H1 (cell line): ENCODE results near the gene AFG1L. TPM values are rescaled to one million over a fixed set of nuclear protein-coding genes. Genes with fewer than 3 reads are reported as not detected.

Experiments
- CTCF ChIA-PET: fragments of 300-600 bp; sonication (Branson Sonifier 250); formaldehyde crosslinking; loops from one replicate; lab custom pipeline; 2021; ENCODE audit not compliant: partially characterized antibody; lab: Charles Lee
- POLR2A ChIA-PET: fragments of 300-600 bp; sonication (Branson Sonifier 250); formaldehyde crosslinking; loops from one replicate; lab custom pipeline; 2021; ENCODE audit warnings: inconsistent platforms; ENCODE audit not compliant: partially characterized antibody; lab: Charles Lee
- DNase-seq, 2 experiments: peaks; one replicate each; pipeline versions ENCODE4 v3.0.0 to v3.0.0-alpha.2; 2010 to 2022; ENCODE audit warnings: low spot score in 2 of 2, low read depth in 1 of 2, mixed read lengths in 1 of 2
- FAIRE-seq: peaks from 2 replicates; lab custom pipeline; 2011; peaks lifted over from hg19 to GRCh38; lab: Jason Lieb, UNC
- H2AFZ ChIP-seq: 2 replicates; pipeline ENCODE4 v1.8.1; 2012; ENCODE audit warnings: low read length, inconsistent platforms
- H2AK5ac ChIP-seq: 2 replicates; pipeline ENCODE4 v1.6.1; 2013; ENCODE audit warnings: low read depth, low read length
- H2BK120ac ChIP-seq: replicated peaks from 2 replicates; pipeline ENCODE3; 2013; ENCODE audit warnings: low read depth, low read length, inconsistent platforms
- H2BK12ac ChIP-seq: 2 replicates; pipeline ENCODE4 v1.6.1; 2013; ENCODE audit warnings: low read depth, low read length
- H2BK15ac ChIP-seq: 2 replicates; pipeline ENCODE4 v1.6.1; 2013; ENCODE audit warnings: low read length
- H2BK20ac ChIP-seq: 2 replicates; pipeline ENCODE4 v1.6.1; 2013; ENCODE audit warnings: low read length
- H2BK5ac ChIP-seq: 2 replicates; pipeline ENCODE4 v1.6.1; 2013; ENCODE audit warnings: low read depth, low read length
- H3K14ac ChIP-seq: 2 replicates; pipeline ENCODE4 v1.6.1; 2013; ENCODE audit warnings: inconsistent platforms; ENCODE audit not compliant: insufficient read length
- H3K18ac ChIP-seq: 2 replicates; pipeline ENCODE4 v1.6.1; 2013; ENCODE audit warnings: low read length; ENCODE audit errors: extremely low read depth
- H3K23ac ChIP-seq: 2 replicates; pipeline ENCODE4 v1.6.1; 2013; ENCODE audit warnings: inconsistent platforms; ENCODE audit not compliant: insufficient read length
- H3K23me2 ChIP-seq: 2 replicates; pipeline ENCODE4 v1.6.1; 2013; ENCODE audit warnings: low read depth, low read length
- H3K27ac ChIP-seq: 2 replicates; pipeline ENCODE4 v1.6.1; 2011; ENCODE audit warnings: low read depth, low read length, inconsistent platforms
- H3K27me3 ChIP-seq, 4 experiments: replicated peaks in 1 of 4; 1 replicate in 1 of 4; 2 replicates in 3 of 4; pipeline versions ENCODE4 v1.6.1 to v1.8.1; 2011 to 2013; ENCODE audit warnings: low read length in 3 of 4, mild to moderate bottlenecking in 3 of 4, inconsistent platforms in 2 of 4, mixed read lengths in 2 of 4, moderate library complexity in 1 of 4; ENCODE audit not compliant: control insufficient read depth in 3 of 4, insufficient read depth in 3 of 4; ENCODE audit errors: extremely low read depth in 1 of 4
- H3K36me3 ChIP-seq, 4 experiments: 2 replicates each; pipeline versions ENCODE4 v1.6.1 to v1.8.1; 2011 to 2013; ENCODE audit warnings: mild to moderate bottlenecking in 4 of 4, low read length in 3 of 4, moderate library complexity in 2 of 4, control low read depth in 1 of 4, inconsistent platforms in 1 of 4; ENCODE audit not compliant: insufficient read depth in 4 of 4, control insufficient read depth in 2 of 4
- H3K4ac ChIP-seq: replicated peaks from 2 replicates; pipeline ENCODE3; 2013; ENCODE audit warnings: low read length, low read depth, mixed read lengths, inconsistent platforms; ENCODE audit not compliant: insufficient read length
- H3K4me1 ChIP-seq, 4 experiments: replicated peaks in 1 of 4; 1 replicate in 1 of 4; 2 replicates in 3 of 4; pipeline versions ENCODE4 v1.6.1 to v1.8.1; 2011 to 2013; ENCODE audit warnings: low read length in 3 of 4, inconsistent platforms in 2 of 4, mixed read lengths in 1 of 4; ENCODE audit not compliant: insufficient read depth in 4 of 4, control insufficient read depth in 3 of 4
- H3K4me2 ChIP-seq, 2 experiments: 2 replicates each; pipeline versions ENCODE4 v1.6.1 to v1.8.1; 2011 to 2013; ENCODE audit warnings: low read depth in 2 of 2, low read length in 2 of 2, control low read depth in 1 of 2, inconsistent platforms in 1 of 2, mild to moderate bottlenecking in 1 of 2; ENCODE audit not compliant: insufficient read depth in 1 of 2
- H3K4me3 ChIP-seq, 4 experiments: fragments of 200-600, 300-600 bp in 1 of 4; sonication (generic), shearing (Covaris generic), sonication (Bioruptor Twin) in 1 of 4; 2 replicates each; pipeline versions ENCODE4 v1.5.1 to v1.8.1; 2011 to 2016; ENCODE audit warnings: low read length in 4 of 4, low read depth in 3 of 4, control low read depth in 2 of 4, inconsistent platforms in 2 of 4, mild to moderate bottlenecking in 2 of 4, mixed read lengths in 1 of 4, moderate library complexity in 1 of 4; ENCODE audit not compliant: insufficient read depth in 2 of 4; ENCODE audit errors: extremely low read depth in 1 of 4
- H3K56ac ChIP-seq: replicated peaks from 2 replicates; pipeline ENCODE3; 2013; ENCODE audit warnings: low read depth, mild to moderate bottlenecking, mixed read lengths, low read length, inconsistent platforms; ENCODE audit not compliant: insufficient read length
- H3K79me1 ChIP-seq: 2 replicates; pipeline ENCODE4 v1.6.1; 2013; ENCODE audit warnings: low read depth, low read length, control low read depth
- H3K79me2 ChIP-seq, 2 experiments: 2 replicates each; pipeline versions ENCODE4 v1.6.1 to v1.8.1; 2012 to 2013; ENCODE audit warnings: low read length in 2 of 2, mild to moderate bottlenecking in 2 of 2, inconsistent platforms in 1 of 2; ENCODE audit not compliant: insufficient read depth in 2 of 2, control insufficient read depth in 1 of 2
- H3K9ac ChIP-seq, 4 experiments: replicated peaks in 1 of 4; 1 replicate in 1 of 4; 2 replicates in 3 of 4; pipeline versions ENCODE4 v1.6.1 to v1.8.1; 2011 to 2013; ENCODE audit warnings: low read depth in 3 of 4, low read length in 3 of 4, control low read depth in 2 of 4, mild to moderate bottlenecking in 2 of 4, moderate library complexity in 2 of 4, inconsistent platforms in 1 of 4; ENCODE audit errors: extremely low read depth in 1 of 4
- H3K9me3 ChIP-seq, 2 experiments: 2 replicates each; pipeline versions ENCODE4 v1.6.1 to v1.8.1; 2012 to 2013; ENCODE audit warnings: mild to moderate bottlenecking in 2 of 2, moderate library complexity in 2 of 2, control low read depth in 1 of 2, inconsistent platforms in 1 of 2, low read depth in 1 of 2, low read length in 1 of 2, mixed read lengths in 1 of 2; ENCODE audit not compliant: insufficient read depth in 2 of 2
- H4K20me1 ChIP-seq, 2 experiments: replicated peaks in 1 of 2; 2 replicates each; pipeline versions ENCODE3 to v1.8.1; 2011 to 2013; ENCODE audit warnings: inconsistent platforms in 2 of 2, low read length in 2 of 2, mild to moderate bottlenecking in 1 of 2; ENCODE audit not compliant: insufficient read depth in 2 of 2, control insufficient read depth in 1 of 2
- H4K5ac ChIP-seq: 2 replicates; pipeline ENCODE4 v1.6.1; 2013; ENCODE audit warnings: low read length, low read depth, mixed read lengths, inconsistent platforms; ENCODE audit not compliant: insufficient read length
- H4K8ac ChIP-seq: 2 replicates; pipeline ENCODE4 v1.8.0; 2013; ENCODE audit warnings: mild to moderate bottlenecking, moderate library complexity, low read length, inconsistent platforms; ENCODE audit not compliant: insufficient read depth; ENCODE audit errors: extremely low read depth
- H4K91ac ChIP-seq: replicated peaks from 2 replicates; pipeline ENCODE3; 2013; ENCODE audit warnings: low read length, mixed read lengths, inconsistent platforms; ENCODE audit not compliant: insufficient read length
- CHD1 ChIP-seq: IDR thresholded peaks from 2 replicates; pipeline ENCODE4 v1.6.1; 2012; ENCODE audit warnings: low read depth, low read length, improper control_type of control experiment
- KDM5A ChIP-seq: fragments of 200-600 bp; IDR thresholded peaks from 2 replicates; pipeline ENCODE4 v1.7.1; 2012; ENCODE audit warnings: mild to moderate bottlenecking, low read length, inconsistent platforms, mixed read lengths
- RBBP5 ChIP-seq: IDR thresholded peaks from 2 replicates; pipeline ENCODE4 v1.7.1; 2012; ENCODE audit warnings: low read depth, mild to moderate bottlenecking, inconsistent platforms, low read length, moderate library complexity, borderline replicate concordance
- TCF12 ChIP-seq: IDR thresholded peaks from 2 replicates; pipeline ENCODE4 v1.6.1; 2011; ENCODE audit warnings: low read depth, mild to moderate bottlenecking, low read length
- ZNF274 ChIP-seq: IDR thresholded peaks from 2 replicates; pipeline ENCODE4 v1.7.0; 2012; ENCODE audit warnings: low read length, borderline replicate concordance; ENCODE audit errors: extremely low read depth
- WGBS, 2 experiments: shearing (Covaris generic) in 1 of 2; methylation state at CpG; one replicate each; pipeline versions ENCODE4 v1.1.6 to v1.1.7; 2013 to 2015; ENCODE audit warnings: low lambda C conversion rate in 2 of 2, mixed read lengths in 2 of 2, inconsistent platforms in 1 of 2, low coverage in 1 of 2, missing lambda C conversion rate in 1 of 2; ENCODE audit not compliant: insufficient replicate concordance in 2 of 2, insufficient coverage in 1 of 2, insufficient read length in 1 of 2; ENCODE audit errors: extremely low coverage in 1 of 2, missing lambda C conversion rate in 1 of 2; 5-methylcytosine and 5-hydroxymethylcytosine counted together
- polyA plus RNA-seq, 7 experiments: library from polyadenylated mRNA; depleted of rRNA in 3 of 7; stranded (reverse) in 5 of 7; unstranded in 2 of 7; fragments of >200 nt in 5 of 7; fragments of 200-250 nt in 2 of 7; gene quantifications; 1 replicate in 5 of 7; 2 replicates in 1 of 7; 4 replicates in 1 of 7; pipeline versions ENCODE4 v1.2.1 to v1.2.3, GENCODE V29; 2011 to 2013; ENCODE audit warnings: missing spikeins in 2 of 7, mixed read lengths in 2 of 7
- total RNA-seq: library from RNA; stranded (reverse); fragmentation: NEBNext Ultra II Directional; extraction: Animal tissue kit (Norgen Biotek cat#: 25700); gene quantifications from 2 replicates; pipeline ENCODE4 v1.2.1, GENCODE V29; 2021
- TF ChIP-seq, protein P1 (sequence below): IDR thresholded peaks from 2 replicates; pipeline ENCODE4 v1.6.1; 2011; ENCODE audit warnings: low read depth, mild to moderate bottlenecking, low read length; ENCODE audit not compliant: insufficient read depth

The AFG1L gene
- total and polyA plus RNA-seq, 2 of the 8 experiments (the other 6 are each of a cell fraction or from before 2014, with no cell fraction given): 0.98 to 5.7 TPM

DNA sequence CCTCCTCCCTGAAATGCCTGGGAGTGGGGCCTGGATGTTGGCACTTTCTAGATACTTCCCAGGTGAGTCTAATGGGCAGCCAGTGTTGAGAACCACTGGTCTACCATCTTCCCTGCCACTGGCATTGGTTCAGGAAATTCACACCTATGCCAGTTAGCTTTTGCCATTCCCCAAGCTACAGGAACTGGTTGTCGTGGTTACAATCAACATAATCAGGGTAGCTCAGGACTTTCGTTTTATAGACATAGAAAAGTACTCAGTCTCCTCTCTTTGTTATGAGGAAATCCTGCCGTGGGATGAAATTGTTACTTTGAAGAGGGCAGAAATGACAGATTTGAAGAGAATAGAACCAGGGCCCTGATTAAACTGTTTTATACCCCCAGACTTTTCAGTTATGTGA lies 137.9 kb downstream of the AFG1L start:
- FAIRE-seq (no peak), DNase-seq (no peak)
- H2BK20ac ChIP-seq: no peak overlapping the region
- H3K4me1 ChIP-seq: no peaks in the 10 kb centered on the region
- H3K14ac ChIP-seq: no peak overlapping the region
- no peaks in the 10 kb centered on the region for H3K79me1 ChIP-seq
- H2BK12ac ChIP-seq: no peak overlapping the region
- 88% methylated on average over 3 of the region's 3 CpGs; no CpG with 5 or more reads in 1 of the 2 experiments for WGBS, 2 experiments
- CTCF ChIA-PET: no interaction called here
- H3K23me2 ChIP-seq: no peaks in the 10 kb centered on the region
- H2BK5ac ChIP-seq: no peak overlapping the region
- H4K91ac ChIP-seq: no peak overlapping the region
- no peak overlapping the region for H4K8ac ChIP-seq
- H4K20me1 ChIP-seq: no peaks in the 10 kb centered on the region
- H3K4ac ChIP-seq: no peak overlapping the region
- H3K79me2 ChIP-seq: no peaks in the 10 kb centered on the region
- H3K36me3 ChIP-seq: no peaks in the 10 kb centered on the region
- no peak overlapping the region for H2AFZ ChIP-seq
- H3K18ac ChIP-seq: no peak overlapping the region
- no peak overlapping the region for H2AK5ac ChIP-seq
- H3K23ac ChIP-seq: no peak overlapping the region
- no peaks in the 10 kb centered on the region for H3K9me3 ChIP-seq
- H2BK15ac ChIP-seq: no peak overlapping the region
- no peak overlapping the region for H3K9ac ChIP-seq
- no peak overlapping the region for H3K56ac ChIP-seq
- TF ChIP-seq, protein P1, sequence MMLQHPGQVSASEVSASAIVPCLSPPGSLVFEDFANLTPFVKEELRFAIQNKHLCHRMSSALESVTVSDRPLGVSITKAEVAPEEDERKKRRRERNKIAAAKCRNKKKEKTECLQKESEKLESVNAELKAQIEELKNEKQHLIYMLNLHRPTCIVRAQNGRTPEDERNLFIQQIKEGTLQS: no peak
- TF ChIP-seq RBBP5 (no peak), ZNF274 (no peak), KDM5A (no peak), CHD1 (no peak), TCF12 (no peak)
- H3K4me3 ChIP-seq: no peak overlapping the region
- H3K27me3 ChIP-seq: no peaks in the 10 kb centered on the region
- H2BK120ac ChIP-seq: no peak overlapping the region
- H3K27ac ChIP-seq: no peak overlapping the region
- H4K5ac ChIP-seq: no peak overlapping the region
- POLR2A ChIA-PET: interaction anchor here (0.6 kb wide), 2 partner anchors 113 to 125 kb away, joined by 3 read pairs; no protein-coding TSS in a partner anchor
- H3K4me2 ChIP-seq: no peak overlapping the region
